ENCODE measurements around the gene ZNFX1.

- no peak for TF ChIP-seq GATA3 (IDR thresholded peaks at IDR 0.05; ENCODE audit: low read depth, low read length)
- TF ChIP-seq GATA2 (IDR thresholded peaks at IDR 0.05; ENCODE audit: low read depth, low read length): no peak
These were observed 45.9 kb upstream of the ZNFX1 start for GRCh38 chr20:49323622-49324238.
